Large intestine (tissue), 3 donors: ENCODE data around the gene TRPV6. TPM values are rescaled to one million over a fixed set of nuclear protein-coding genes. Genes with fewer than 3 reads are reported as not detected.
A peak's percentile ranks its signal among the peaks of the same experiment; 100 is the strongest.

Experiments
- DNase-seq, 2 donors: peaks; one replicate each; pipeline versions ENCODE4 v3.0.0 to v3.0.0-alpha.2; 2013
- H3K27ac ChIP-seq: one replicate; pipeline ENCODE4 v1.5.1; 2013; ENCODE audit warnings: low read length
- H3K27me3 ChIP-seq: 2 replicates; pipeline ENCODE4 v1.6.1; 2013; ENCODE audit warnings: low read length; ENCODE audit not compliant: control insufficient read depth, insufficient read depth
- H3K36me3 ChIP-seq: 2 replicates; pipeline ENCODE4 v1.6.1; 2013; ENCODE audit warnings: low read length; ENCODE audit not compliant: control insufficient read depth, insufficient read depth
- H3K4me1 ChIP-seq: one replicate; pipeline ENCODE4 v1.6.1; 2013; ENCODE audit warnings: low read length; ENCODE audit not compliant: control insufficient read depth, insufficient read depth
- H3K4me3 ChIP-seq: one replicate; pipeline ENCODE4 v1.5.1; 2013; ENCODE audit warnings: low read length
- H3K9me3 ChIP-seq: one replicate; pipeline ENCODE4 v1.6.1; 2013; ENCODE audit warnings: mild to moderate bottlenecking, low read depth, low read length, moderate library complexity; ENCODE audit not compliant: control insufficient read depth
- WGBS: methylation state at CpG from one replicate; pipeline ENCODE4 v1.1.5; 2013; ENCODE audit warnings: low lambda C conversion rate; ENCODE audit not compliant: insufficient coverage; 5-methylcytosine and 5-hydroxymethylcytosine counted together
- polyA plus RNA-seq: library from polyadenylated mRNA; unstranded; fragments of 120-200 nt; gene quantifications from one replicate; pipeline ENCODE4 v1.2.1, GENCODE V29; 2013

Gene TRPV6
- polyA plus RNA-seq, 1 donor: 2.2 TPM

DNA sequence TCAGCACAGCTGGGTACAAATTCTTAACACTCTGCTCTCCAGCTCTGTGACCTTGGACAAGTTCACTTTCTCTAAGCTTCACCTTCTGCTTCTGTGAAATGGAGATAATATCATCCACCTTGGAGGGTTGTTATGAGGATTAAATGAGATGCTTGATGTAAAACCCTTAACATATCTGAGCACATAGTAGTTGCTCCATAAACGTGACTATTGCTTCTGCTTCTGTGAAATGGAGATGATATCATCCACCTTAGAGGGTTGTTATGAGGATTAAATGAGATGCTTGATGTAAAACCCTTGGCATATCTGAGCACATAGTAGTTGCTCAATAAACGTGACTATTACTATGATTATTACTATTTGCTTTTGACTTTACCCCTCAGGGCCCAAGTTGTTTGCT, 16.1 kb downstream of the TRPV6 start:
- Histone ChIP-seq H3K9me3 (peaks cover 2% of the 10 kb centered on the region), H3K27me3 (no peaks in the 10 kb centered on the region)
- WGBS: no CpG with 5 or more reads among the region's 2 CpGs

DNA sequence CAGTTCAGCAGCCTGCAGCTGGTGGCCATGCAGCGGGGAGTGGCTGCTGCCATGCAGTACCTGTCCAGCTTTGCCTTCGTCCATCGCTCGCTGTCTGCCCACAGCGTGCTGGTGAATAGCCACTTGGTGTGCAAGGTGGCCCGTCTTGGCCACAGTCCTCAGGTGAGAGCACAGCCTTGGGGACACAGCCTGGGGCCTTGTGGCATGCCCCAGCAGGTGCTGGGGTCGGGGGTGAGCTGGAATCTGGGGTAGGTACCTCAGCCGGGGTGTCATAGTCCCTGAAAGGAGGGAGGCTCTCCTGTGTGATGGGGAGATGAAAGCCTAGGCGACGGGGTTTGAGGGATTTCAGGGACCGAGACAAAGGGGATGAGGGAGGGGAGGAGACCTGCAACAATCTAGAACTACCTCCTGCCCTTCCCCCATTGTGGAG, 16.5 kb downstream of the TRPV6 start:
- H3K4me3 ChIP-seq: no peak overlapping the region
- DNase-seq: no peak
- no peaks in the 10 kb centered on the region for H3K27me3 ChIP-seq
- WGBS: no CpG with 5 or more reads among the region's 11 CpGs
- H3K27ac ChIP-seq: no peak overlapping the region
- no peaks in the 10 kb centered on the region for H3K4me1 ChIP-seq
- peaks cover 2% of the 10 kb centered on the region for H3K9me3 ChIP-seq
- no peaks in the 10 kb centered on the region for H3K36me3 ChIP-seq

More for the DNA sequence above, 16.1 kb downstream of the TRPV6 start:
- Histone ChIP-seq H3K4me3 (no peak overlapping the region), H3K4me1 (no peaks in the 10 kb centered on the region), H3K36me3 (no peaks in the 10 kb centered on the region), H3K27ac (no peak overlapping the region)
- DNase-seq: no peak

DNA sequence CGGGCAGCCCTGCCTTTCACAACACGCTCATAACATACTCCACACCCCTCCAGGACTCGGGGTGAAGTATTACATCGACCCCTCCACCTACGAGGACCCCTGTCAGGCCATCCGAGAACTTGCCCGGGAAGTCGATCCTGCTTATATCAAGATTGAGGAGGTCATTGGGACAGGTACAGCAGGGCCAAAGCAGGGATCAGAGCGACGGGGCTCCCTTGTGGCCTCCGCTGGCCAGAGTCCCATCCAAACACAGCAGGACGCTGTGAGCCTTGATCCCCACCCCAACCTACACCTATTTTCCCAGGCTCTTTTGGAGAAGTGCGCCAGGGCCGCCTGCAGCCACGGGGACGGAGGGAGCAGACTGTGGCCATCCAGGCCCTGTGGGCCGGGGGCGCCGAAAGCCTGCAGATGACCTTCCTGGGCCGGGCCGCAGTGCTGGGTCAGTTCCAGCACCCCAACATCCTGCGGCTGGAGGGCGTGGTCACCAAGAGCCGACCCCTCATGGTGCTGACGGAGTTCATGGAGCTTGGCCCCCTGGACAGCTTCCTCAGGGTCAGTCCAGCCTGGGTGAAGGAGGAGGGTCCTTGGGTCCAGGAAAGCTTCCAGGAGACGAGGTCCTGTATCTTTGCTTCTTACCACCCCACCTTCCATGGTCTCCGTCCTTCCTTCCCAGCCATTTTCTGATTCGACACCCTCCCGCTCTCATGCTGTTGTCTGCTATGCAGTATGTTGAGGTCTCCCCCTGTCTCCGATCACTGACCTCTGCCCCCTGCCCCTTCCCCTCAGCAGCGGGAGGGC, 17.2 kb downstream of the TRPV6 start:
- no peak for DNase-seq
- H3K4me3 ChIP-seq: no peak overlapping the region
- H3K27me3 ChIP-seq: no peaks in the 10 kb centered on the region
- WGBS: no CpG with 5 or more reads among the region's 31 CpGs
- no peak overlapping the region for H3K27ac ChIP-seq
- H3K9me3 ChIP-seq: peaks cover 2% of the 10 kb centered on the region
- H3K4me1 ChIP-seq: no peaks in the 10 kb centered on the region
- H3K36me3 ChIP-seq: no peaks in the 10 kb centered on the region

DNA sequence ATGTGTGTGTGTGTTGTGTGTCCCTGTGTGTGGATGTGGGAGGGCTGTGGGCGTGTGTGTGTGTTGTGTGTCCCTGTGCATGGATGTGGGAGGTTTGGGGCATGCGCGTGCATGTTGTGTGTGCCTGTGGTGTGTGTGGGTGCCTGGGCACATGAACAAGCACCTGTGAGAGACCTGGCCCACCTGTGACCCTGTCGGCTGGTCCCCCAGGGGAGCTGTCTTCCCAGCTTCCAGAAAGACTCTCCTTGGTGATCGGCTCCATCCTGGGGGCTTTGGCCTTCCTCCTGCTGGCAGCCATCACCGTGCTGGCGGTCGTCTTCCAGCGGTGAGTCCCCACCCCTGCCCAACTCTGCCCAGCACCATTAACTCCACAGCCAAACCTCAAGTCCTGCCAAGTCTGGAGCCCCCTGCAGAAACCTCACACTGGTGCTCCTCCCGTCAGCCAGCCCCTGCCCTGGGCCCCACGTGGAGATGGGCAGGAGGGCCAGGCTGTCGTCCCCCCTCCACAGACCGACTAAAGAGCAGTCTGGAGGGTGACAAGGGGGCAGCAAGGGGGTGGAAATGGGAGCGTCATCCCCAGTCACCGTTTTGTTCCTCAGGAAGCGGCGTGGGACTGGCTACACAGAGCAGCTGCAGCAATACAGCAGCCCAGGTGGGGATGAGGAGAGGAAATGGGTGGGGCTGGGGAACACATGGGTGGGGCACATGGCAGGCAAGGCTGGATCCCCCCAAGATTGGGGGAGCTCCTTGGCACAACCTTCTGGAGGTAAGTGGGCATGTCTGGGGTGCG, 18.0 kb downstream of the TRPV6 start:
- Histone ChIP-seq H3K4me3 (no peak overlapping the region), H3K27me3 (no peaks in the 10 kb centered on the region), H3K4me1 (no peaks in the 10 kb centered on the region), H3K27ac (no peak overlapping the region), H3K9me3 (peaks cover 2% of the 10 kb centered on the region), H3K36me3 (no peaks in the 10 kb centered on the region)
- no CpG with 5 or more reads among the region's 18 CpGs for whole genome bisulfite sequencing
- DNase-seq: no peak

DNA sequence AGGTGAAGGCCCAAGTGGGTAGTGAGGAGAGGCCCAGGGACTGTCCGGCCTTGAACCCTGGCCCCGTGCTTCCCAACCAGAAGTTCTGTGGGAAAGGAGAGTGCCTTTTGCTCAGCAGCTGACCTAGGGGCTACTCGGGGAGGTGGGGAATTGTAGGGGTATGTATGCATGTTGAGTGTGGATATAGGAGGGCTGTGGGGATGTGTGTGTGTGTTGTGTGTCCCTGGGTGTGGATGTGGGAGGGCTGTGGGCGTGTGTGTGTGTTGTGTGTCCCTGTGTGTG, 18.5 kb downstream of the TRPV6 start:
- no CpG with 5 or more reads among the region's 4 CpGs for WGBS
- H3K27ac ChIP-seq: no peak overlapping the region
- no peaks in the 10 kb centered on the region for H3K36me3 ChIP-seq
- no peak for DNase-seq
- H3K4me1 ChIP-seq: no peaks in the 10 kb centered on the region
- no peak overlapping the region for H3K4me3 ChIP-seq
- H3K9me3 ChIP-seq: peaks cover 2% of the 10 kb centered on the region
- H3K27me3 ChIP-seq: no peaks in the 10 kb centered on the region

DNA sequence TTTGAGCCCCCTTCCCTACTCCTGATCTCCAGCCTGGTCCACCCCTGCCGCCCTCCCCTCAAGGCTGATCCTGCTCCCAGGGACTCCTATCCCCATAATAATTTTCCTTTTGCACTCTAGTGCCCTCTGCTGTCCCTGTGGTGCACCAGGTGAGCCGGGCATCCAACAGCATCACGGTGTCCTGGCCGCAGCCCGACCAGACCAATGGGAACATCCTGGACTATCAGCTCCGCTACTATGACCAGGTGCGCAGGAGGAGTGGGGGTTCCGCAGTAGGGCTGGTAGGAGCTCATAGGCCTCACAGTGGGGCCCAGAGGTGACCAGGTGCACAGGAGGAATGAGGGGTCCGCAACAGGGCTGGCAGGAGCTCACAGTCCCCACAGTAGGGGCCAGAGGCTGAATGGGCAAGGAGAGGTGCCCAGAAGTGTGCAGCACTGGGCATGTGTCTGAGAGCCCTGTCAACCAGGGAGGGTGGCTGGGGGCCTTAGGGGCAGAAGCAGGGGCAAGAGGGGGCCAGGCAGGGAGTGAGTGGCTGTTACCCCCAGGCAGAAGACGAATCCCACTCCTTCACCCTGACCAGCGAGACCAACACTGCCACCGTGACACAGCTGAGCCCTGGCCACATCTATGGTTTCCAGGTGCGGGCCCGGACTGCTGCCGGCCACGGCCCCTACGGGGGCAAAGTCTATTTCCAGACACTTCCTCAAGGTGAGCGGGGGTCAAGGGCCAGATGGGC, 19.0 kb downstream of the TRPV6 start:
- H3K4me1 ChIP-seq: no peaks in the 10 kb centered on the region
- no peak overlapping the region for H3K4me3 ChIP-seq
- peaks cover 2% of the 10 kb centered on the region for H3K9me3 ChIP-seq
- H3K27me3 ChIP-seq: no peaks in the 10 kb centered on the region
- no peaks in the 10 kb centered on the region for H3K36me3 ChIP-seq
- WGBS: no CpG with 5 or more reads among the region's 18 CpGs
- DNase-seq: peak in 1 of 2 donors; percentile 40
- H3K27ac ChIP-seq: no peak overlapping the region

DNA sequence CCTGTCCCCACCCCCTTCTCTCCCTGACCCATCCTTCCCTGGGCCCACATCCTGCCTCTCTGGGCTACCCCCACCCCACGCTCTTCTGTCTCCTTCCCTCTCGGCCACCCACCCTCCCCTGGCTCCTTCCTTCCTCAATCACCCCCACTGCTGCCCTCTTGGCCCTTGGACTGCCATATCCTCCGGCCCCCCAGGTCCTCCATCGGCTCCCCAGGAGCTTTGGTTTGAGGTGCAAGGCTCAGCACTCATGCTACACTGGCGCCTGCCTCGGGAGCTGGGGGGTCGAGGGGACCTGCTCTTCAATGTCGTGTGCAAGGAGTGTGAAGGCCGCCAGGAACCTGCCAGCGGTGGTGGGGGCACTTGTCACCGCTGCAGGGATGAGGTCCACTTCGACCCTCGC, 19.8 kb downstream of the TRPV6 start:
- H3K4me1 ChIP-seq: no peaks in the 10 kb centered on the region
- no peak overlapping the region for H3K27ac ChIP-seq
- H3K36me3 ChIP-seq: no peaks in the 10 kb centered on the region
- DNase-seq: no peak
- no CpG with 5 or more reads among the region's 13 CpGs for WGBS
- H3K27me3 ChIP-seq: no peaks in the 10 kb centered on the region
- H3K4me3 ChIP-seq: no peak overlapping the region
- peaks cover 2% of the 10 kb centered on the region for H3K9me3 ChIP-seq

DNA sequence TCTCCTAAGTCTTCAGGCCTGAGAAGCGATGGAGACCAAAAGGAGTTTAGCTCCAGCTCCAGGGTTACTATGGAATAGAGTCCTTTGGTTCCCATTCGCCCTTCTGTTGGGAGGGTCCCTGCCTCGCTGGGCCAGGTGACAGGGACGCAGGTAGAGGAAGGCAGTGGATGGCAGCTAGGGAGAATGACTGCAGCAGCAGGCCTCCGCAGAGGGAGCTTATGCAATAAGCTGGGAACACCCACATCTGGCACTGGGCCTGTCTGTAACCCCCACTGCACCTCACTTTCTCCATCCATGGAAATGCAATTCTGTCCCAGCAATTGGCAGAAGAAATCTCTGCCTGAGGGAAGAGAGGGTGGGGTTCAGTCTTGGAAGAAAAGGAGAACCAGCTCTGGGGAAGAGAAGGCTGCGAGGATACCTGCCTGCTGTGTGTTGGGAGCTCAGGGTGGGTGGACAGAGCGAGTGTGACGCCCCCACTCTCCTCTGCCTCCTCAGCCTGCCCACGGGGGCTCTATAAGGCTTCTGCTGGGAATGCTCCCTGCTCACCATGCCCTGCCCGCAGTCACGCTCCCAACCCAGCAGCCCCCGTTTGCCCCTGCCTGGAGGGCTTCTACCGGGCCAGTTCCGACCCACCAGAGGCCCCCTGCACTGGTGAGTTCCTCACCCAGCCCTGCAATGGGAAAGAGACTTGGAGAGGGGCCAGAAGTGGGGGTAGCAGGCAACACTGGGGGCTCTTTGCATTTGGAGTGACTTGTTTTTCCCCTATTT, 20.4 kb downstream of the TRPV6 start:
- Histone ChIP-seq H3K4me3 (no peak overlapping the region), H3K4me1 (no peaks in the 10 kb centered on the region), H3K27me3 (no peaks in the 10 kb centered on the region), H3K36me3 (no peaks in the 10 kb centered on the region), H3K27ac (no peak overlapping the region), H3K9me3 (peaks cover 2% of the 10 kb centered on the region)
- WGBS: no CpG with 5 or more reads among the region's 14 CpGs
- no peak for DNase-seq

DNA sequence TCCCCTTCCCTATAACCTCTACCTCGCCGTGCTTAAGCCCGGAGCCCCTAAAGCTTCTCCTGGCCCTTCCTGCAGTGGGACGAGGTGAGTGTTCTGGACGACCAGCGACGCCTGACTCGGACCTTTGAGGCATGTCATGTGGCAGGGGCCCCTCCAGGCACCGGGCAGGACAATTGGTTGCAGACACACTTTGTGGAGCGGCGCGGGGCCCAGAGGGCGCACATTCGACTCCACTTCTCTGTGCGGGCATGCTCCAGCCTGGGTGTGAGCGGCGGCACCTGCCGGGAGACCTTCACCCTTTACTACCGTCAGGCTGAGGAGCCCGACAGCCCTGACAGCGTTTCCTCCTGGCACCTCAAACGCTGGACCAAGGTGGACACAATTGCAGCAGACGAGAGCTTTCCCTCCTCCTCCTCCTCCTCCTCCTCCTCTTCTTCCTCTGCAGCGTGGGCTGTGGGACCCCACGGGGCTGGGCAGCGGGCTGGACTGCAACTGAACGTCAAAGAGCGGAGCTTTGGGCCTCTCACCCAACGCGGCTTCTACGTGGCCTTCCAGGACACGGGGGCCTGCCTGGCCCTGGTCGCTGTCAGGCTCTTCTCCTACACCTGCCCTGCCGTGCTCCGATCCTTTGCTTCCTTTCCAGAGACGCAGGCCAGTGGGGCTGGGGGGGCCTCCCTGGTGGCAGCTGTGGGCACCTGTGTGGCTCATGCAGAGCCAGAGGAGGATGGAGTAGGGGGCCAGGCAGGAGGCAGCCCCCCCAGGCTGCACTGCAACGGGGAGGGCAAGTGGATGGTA, 21.5 kb downstream of the TRPV6 start:
- H3K9me3 ChIP-seq: peaks cover 2% of the 10 kb centered on the region
- H3K27ac ChIP-seq: no peak overlapping the region
- no peaks in the 10 kb centered on the region for H3K27me3 ChIP-seq
- no peaks in the 10 kb centered on the region for H3K4me1 ChIP-seq
- H3K4me3 ChIP-seq: no peak overlapping the region
- no peak for DNase-seq
- no CpG with 5 or more reads among the region's 37 CpGs for WGBS
- H3K36me3 ChIP-seq: no peaks in the 10 kb centered on the region
